Activated CD4-positive, alpha-beta T cell treated with anti-CD3 and anti-CD28 coated beads, Interleukin-2, amount 10 ng/mL, durations not matched to agents 7 days and 5 days (primary cell): Measurements from ENCODE around the gene ZMYND15. TPM values are rescaled to one million over a fixed set of nuclear protein-coding genes. Genes with fewer than 3 reads are reported as not detected.

Experiments
- CTCF ChIA-PET: fragments of 350-600 bp; sonication (Branson Sonifier 250); formaldehyde crosslinking; loops from one replicate; lab custom pipeline; 2021; ENCODE audit warnings: antibody characterized with exemption; lab: Charles Lee
- POLR2A ChIA-PET: fragments of 350-600 bp; sonication (Branson Sonifier 250); formaldehyde crosslinking; loops from one replicate; lab custom pipeline; 2021; ENCODE audit warnings: antibody characterized with exemption; lab: Charles Lee
- DNase-seq: peaks from one replicate; pipeline ENCODE4 v3.0.0-alpha.2; 2020
- H3K27ac Mint-ChIP-seq: one replicate; pipeline ENCODE4 v1.8.0; 2021; ENCODE audit warnings: mild to moderate bottlenecking, moderate library complexity, mixed read lengths
- H3K27me3 Mint-ChIP-seq: one replicate; pipeline ENCODE4 v1.8.0; 2021; ENCODE audit warnings: mixed read lengths
- H3K36me3 Mint-ChIP-seq: one replicate; pipeline ENCODE4 v1.8.0; 2021; ENCODE audit warnings: low read depth, mixed read lengths
- H3K4me1 Mint-ChIP-seq: one replicate; pipeline ENCODE4 v1.8.0; 2021; ENCODE audit warnings: mixed read lengths
- H3K4me3 Mint-ChIP-seq: one replicate; pipeline ENCODE4 v1.8.0; 2021; ENCODE audit warnings: mild to moderate bottlenecking, moderate library complexity, mixed read lengths
- H3K9me3 Mint-ChIP-seq: one replicate; pipeline ENCODE4 v1.8.0; 2021; ENCODE audit warnings: mixed read lengths
- total RNA-seq, 2 experiments: library from RNA; stranded (reverse); gene quantifications; one replicate each; pipeline ENCODE4 v1.2.3, GENCODE V29; 2021

ZMYND15 gene
- total RNA-seq, 2 experiments from 2014 or later, result 0.07 TPM; not detected in 1

GRCh38 chr17:4718276-4718675 lies 21.4 kb upstream of the ZMYND15 start:
- Mint-ChIP-seq H3K27ac (peak overlapping the region; percentile 63), H3K4me3 (no peak overlapping the region), H3K4me1 (peaks cover 52% of the 10 kb centered on the region), H3K36me3 (peaks cover 60% of the 10 kb centered on the region), H3K9me3 (no peaks in the 10 kb centered on the region), H3K27me3 (no peaks in the 10 kb centered on the region)
- CTCF ChIA-PET, result no interaction called here
- POLR2A ChIA-PET, result no interaction called here
- DNase-seq, result no peak

GRCh38 chr17:4719146-4719545 lies 20.5 kb upstream of the ZMYND15 start:
- H3K36me3 Mint-ChIP-seq, result peaks cover 60% of the 10 kb centered on the region
- no peak overlapping the region for H3K27ac Mint-ChIP-seq
- no peaks in the 10 kb centered on the region for H3K9me3 Mint-ChIP-seq
- H3K4me1 Mint-ChIP-seq, result peaks cover 45% of the 10 kb centered on the region
- DNase-seq, result no peak
- no peaks in the 10 kb centered on the region for H3K27me3 Mint-ChIP-seq
- ChIA-PET CTCF (no interaction called here), POLR2A (no interaction called here)
- H3K4me3 Mint-ChIP-seq, result no peak overlapping the region

GRCh38 chr17:4719684-4720221 lies 19.9 kb upstream of the ZMYND15 start:
- Mint-ChIP-seq H3K36me3 (peaks cover 60% of the 10 kb centered on the region), H3K27ac (peak overlapping the region; percentile 71), H3K4me1 (peaks cover 43% of the 10 kb centered on the region), H3K27me3 (no peaks in the 10 kb centered on the region), H3K4me3 (no peak overlapping the region), H3K9me3 (no peaks in the 10 kb centered on the region)
- POLR2A ChIA-PET, result no interaction called here
- CTCF ChIA-PET, result no interaction called here
- no peak for DNase-seq

- ChIA-PET POLR2A (no interaction called here), CTCF (interaction anchor here (1.2 kb wide), 1 partner anchor 85 kb away, joined by 3 read pairs; no protein-coding TSS in a partner anchor)
- no peak overlapping the region for H3K4me3 Mint-ChIP-seq
- no peaks in the 10 kb centered on the region for H3K9me3 Mint-ChIP-seq
- no peaks in the 10 kb centered on the region for H3K27me3 Mint-ChIP-seq
- peak overlapping the region; percentile 50 for H3K27ac Mint-ChIP-seq
- H3K4me1 Mint-ChIP-seq, result peaks cover 36% of the 10 kb centered on the region
- H3K36me3 Mint-ChIP-seq, result peaks cover 50% of the 10 kb centered on the region
- DNase-seq, result no peak
Observed at GRCh38 chr17:4720787-4721186, 18.8 kb upstream of the ZMYND15 start.

GRCh38 chr17:4721203-4722135 lies 18.2 kb upstream of the ZMYND15 start:
- H3K27ac Mint-ChIP-seq, result peak overlapping the region; percentile 61
- H3K36me3 Mint-ChIP-seq, result peaks cover 46% of the 10 kb centered on the region
- peaks cover 36% of the 10 kb centered on the region for H3K4me1 Mint-ChIP-seq
- H3K4me3 Mint-ChIP-seq, result no peak overlapping the region
- DNase-seq, result no peak
- no peaks in the 10 kb centered on the region for H3K27me3 Mint-ChIP-seq
- CTCF ChIA-PET, result interaction anchor here (1.2 to 1.8 kb wide), 2 partner anchors 12 to 85 kb away, joined by 3 read pairs; no protein-coding TSS in a partner anchor
- H3K9me3 Mint-ChIP-seq, result no peaks in the 10 kb centered on the region
- POLR2A ChIA-PET, result no interaction called here

- H3K9me3 Mint-ChIP-seq, result no peaks in the 10 kb centered on the region
- no peak overlapping the region for H3K4me3 Mint-ChIP-seq
- H3K27ac Mint-ChIP-seq, result peak overlapping the region; percentile 0
- peaks cover 32% of the 10 kb centered on the region for H3K4me1 Mint-ChIP-seq
- peaks cover 34% of the 10 kb centered on the region for H3K36me3 Mint-ChIP-seq
- ChIA-PET POLR2A (no interaction called here), CTCF (interaction anchor here (1.8 kb wide), 1 partner anchor 13 kb away, joined by 3 read pairs; no protein-coding TSS in a partner anchor)
- H3K27me3 Mint-ChIP-seq, result no peaks in the 10 kb centered on the region
- DNase-seq, result no peak
Observed at GRCh38 chr17:4722678-4723240, 16.9 kb upstream of the ZMYND15 start.

GRCh38 chr17:4724650-4725049 lies 15.0 kb upstream of the ZMYND15 start:
- no peaks in the 10 kb centered on the region for H3K27me3 Mint-ChIP-seq
- ChIA-PET CTCF (no interaction called here), POLR2A (no interaction called here)
- H3K27ac Mint-ChIP-seq, result no peak overlapping the region
- DNase-seq, result no peak
- peaks cover 35% of the 10 kb centered on the region for H3K4me1 Mint-ChIP-seq
- no peak overlapping the region for H3K4me3 Mint-ChIP-seq
- H3K9me3 Mint-ChIP-seq, result no peaks in the 10 kb centered on the region
- peaks cover 20% of the 10 kb centered on the region for H3K36me3 Mint-ChIP-seq

GRCh38 chr17:4725646-4726310 lies 13.9 kb upstream of the ZMYND15 start:
- Mint-ChIP-seq H3K9me3 (no peaks in the 10 kb centered on the region), H3K4me3 (no peak overlapping the region), H3K36me3 (peaks cover 10% of the 10 kb centered on the region), H3K4me1 (peaks cover 35% of the 10 kb centered on the region), H3K27me3 (no peaks in the 10 kb centered on the region), H3K27ac (no peak overlapping the region)
- CTCF ChIA-PET, result interaction anchor here (1.6 to 2.0 kb wide), 4 partner anchors 10 to 183 kb away, joined by 3 to 6 read pairs (median 5); partner anchors contain the start of gene CHRNE
- no peak for DNase-seq
- POLR2A ChIA-PET, result no interaction called here

GRCh38 chr17:4728124-4728523 lies 11.5 kb upstream of the ZMYND15 start:
- H3K9me3 Mint-ChIP-seq, result no peaks in the 10 kb centered on the region
- CTCF ChIA-PET, result interaction anchor here (1.6 kb wide), 1 partner anchor 16 kb away, joined by 5 read pairs; no protein-coding TSS in a partner anchor
- DNase-seq, result no peak
- peaks cover 4% of the 10 kb centered on the region for H3K36me3 Mint-ChIP-seq
- POLR2A ChIA-PET, result no interaction called here
- H3K27ac Mint-ChIP-seq, result peak overlapping the region; percentile 58
- no peak overlapping the region for H3K4me3 Mint-ChIP-seq
- no peaks in the 10 kb centered on the region for H3K27me3 Mint-ChIP-seq
- peaks cover 47% of the 10 kb centered on the region for H3K4me1 Mint-ChIP-seq

GRCh38 chr17:4733073-4733531 lies 6.5 kb upstream of the ZMYND15 start:
- peak overlapping the region; percentile 87 for H3K4me3 Mint-ChIP-seq
- H3K4me1 Mint-ChIP-seq, result peaks cover 41% of the 10 kb centered on the region
- H3K27me3 Mint-ChIP-seq, result peaks cover 8% of the 10 kb centered on the region
- CTCF ChIA-PET, result interaction anchor here (0.6 to 1.1 kb wide), 3 partner anchors 57 to 142 kb away, joined by 3 to 8 read pairs (median 3); no protein-coding TSS in a partner anchor
- peak; percentile 41 for DNase-seq
- POLR2A ChIA-PET, result no interaction called here
- H3K9me3 Mint-ChIP-seq, result no peaks in the 10 kb centered on the region
- peaks cover 4% of the 10 kb centered on the region for H3K36me3 Mint-ChIP-seq
- peak overlapping the region; percentile 54 for H3K27ac Mint-ChIP-seq

- no peak for DNase-seq
- ChIA-PET CTCF (interaction anchor here (0.6 to 1.7 kb wide), 4 partner anchors 25 to 374 kb away, joined by 3 to 4 read pairs (median 3); partner anchors contain the start of gene ARRB2), POLR2A (no interaction called here)
- no peaks in the 10 kb centered on the region for H3K9me3 Mint-ChIP-seq
- peaks cover 9% of the 10 kb centered on the region for H3K36me3 Mint-ChIP-seq
- H3K27ac Mint-ChIP-seq, result no peak overlapping the region
- no peak overlapping the region for H3K4me3 Mint-ChIP-seq
- H3K4me1 Mint-ChIP-seq, result peaks cover 45% of the 10 kb centered on the region
- H3K27me3 Mint-ChIP-seq, result peaks cover 19% of the 10 kb centered on the region
Observed at GRCh38 chr17:4734857-4735475, 4.7 kb upstream of the ZMYND15 start.
